PC-3 (cell line): ENCODE results near the gene SLAMF7. TPM values are rescaled to one million over a fixed set of nuclear protein-coding genes. Genes with fewer than 3 reads are reported as not detected.

ENCODE experiments used
- ATAC-seq: fragments of 200-7000 bp; cut with Tn5 transposase; 2 replicates; pipeline ENCODE4 v1.9.1; 2020; ENCODE audit warnings: mild to moderate bottlenecking, moderate library complexity
- BruUV-seq: library from RNA; stranded (reverse); fragments of 400-500 nt; replicated peaks from 2 replicates; lab custom pipeline; 2021; lab: Mats Ljungman, UMichigan
- CTCF ChIA-PET: fragments of 300-600 bp; sonication (Branson Sonifier 250); formaldehyde crosslinking; loops from one replicate; lab custom pipeline; 2022; ENCODE audit warnings: antibody characterized with exemption; lab: Charles Lee
- POLR2A ChIA-PET: fragments of 300-600 bp; sonication (Branson Sonifier 250); formaldehyde crosslinking; loops from one replicate; lab custom pipeline; 2022; ENCODE audit warnings: antibody characterized with exemption; ENCODE audit not compliant: unreplicated experiment; lab: Charles Lee
- DNase-seq: peaks from one replicate; pipeline ENCODE4 v3.0.0-alpha.2; 2015
- H2AFZ ChIP-seq: fragments of 300-600 bp; sonication (generic); 2 replicates; pipeline ENCODE4 v1.6.0; 2016; ENCODE audit warnings: antibody characterized with exemption, low read length
- H3F3A ChIP-seq: fragments of 300-600 bp; sonication (generic); one replicate; pipeline ENCODE4 v1.6.0; 2017; ENCODE audit warnings: antibody characterized with exemption, low read length, control low read depth, mild to moderate bottlenecking; ENCODE audit not compliant: unreplicated experiment
- H3K27ac ChIP-seq: fragments of 300-600 bp; sonication (generic); 2 replicates; pipeline ENCODE4 v1.5.1; 2016; ENCODE audit warnings: mild to moderate bottlenecking, low read length
- H3K27me3 ChIP-seq: fragments of 300-600 bp; sonication (generic); 2 replicates; pipeline ENCODE4 v1.6.1; 2016; ENCODE audit warnings: low read length, mixed read lengths
- H3K36me3 ChIP-seq: fragments of 300-600 bp; sonication (generic); 2 replicates; pipeline ENCODE4 v1.6.1; 2016; ENCODE audit warnings: low read depth, mixed run types, low read length, mixed read lengths
- H3K4me1 ChIP-seq: fragments of 300-600 bp; sonication (generic); 2 replicates; pipeline ENCODE4 v1.5.1; 2016; ENCODE audit warnings: low read length; ENCODE audit not compliant: insufficient read depth
- H3K4me2 ChIP-seq: fragments of 300-600 bp; sonication (generic); 2 replicates; pipeline ENCODE4 v1.6.0; 2016; ENCODE audit warnings: low read length
- H3K4me3 ChIP-seq: fragments of 300-600 bp; sonication (generic); 2 replicates; pipeline ENCODE4 v1.5.1; 2016; ENCODE audit warnings: mild to moderate bottlenecking, low read length, mixed read lengths
- H3K79me2 ChIP-seq: fragments of 300-600 bp; sonication (generic); 2 replicates; pipeline ENCODE4 v1.6.1; 2017; ENCODE audit warnings: low read length, mixed read lengths
- H3K9ac ChIP-seq: fragments of 300-600 bp; sonication (generic); 2 replicates; pipeline ENCODE4 v1.6.0; 2016; ENCODE audit warnings: mild to moderate bottlenecking, low read length
- H3K9me2 ChIP-seq: fragments of 300-600 bp; sonication (generic); replicated peaks from 2 replicates; pipeline ENCODE4 v1.6.1; 2016; ENCODE audit warnings: mixed run types, low read length, mixed read lengths
- H3K9me3 ChIP-seq: fragments of 300-600 bp; sonication (generic); 2 replicates; pipeline ENCODE4 v1.6.1; 2016; ENCODE audit warnings: low read length, mixed read lengths
- H4K20me1 ChIP-seq: fragments of 300-600 bp; sonication (generic); 2 replicates; pipeline ENCODE4 v1.6.1; 2016; ENCODE audit warnings: low read length, mixed read lengths
- EZH2 ChIP-seq: fragments of 300-600 bp; sonication (generic); IDR thresholded peaks from one replicate; pipeline ENCODE4 v1.6.1; 2017; ENCODE audit warnings: antibody characterized with exemption, mild to moderate bottlenecking, low read length; ENCODE audit not compliant: unreplicated experiment
- EZH2phosphoT487 ChIP-seq: fragments of 300-600 bp; sonication (generic); IDR thresholded peaks from 2 replicates; pipeline ENCODE4 v1.6.1; 2018; ENCODE audit warnings: mild to moderate bottlenecking, antibody characterized with exemption, low read length, borderline replicate concordance
- intact Hi-C: fragments of 100-400 bp; cut with micrococcal nuclease; formaldehyde crosslinking; loops from 2 replicates; pipeline ENCODE4 v1.9.0; 2023
- total RNA-seq: library from RNA; depleted of rRNA; stranded (reverse); fragments of >200 nt; gene quantifications from 2 replicates; pipeline ENCODE4 v1.2.3, GENCODE V29; 2014
- TF ChIP-seq, protein P1 (sequence below): fragments of 300-600 bp; sonication (generic); conservative IDR thresholded peaks from 2 replicates; pipeline ENCODE4 v1.5.1; 2017; ENCODE audit warnings: antibody characterized with exemption, low read depth, mild to moderate bottlenecking, low read length

Gene SLAMF7
- total RNA-seq, 1 experiment from 2014 or later, result 0.15 TPM

GRCh38 chr1:160779626-160780397 is 40.8 kb downstream of the SLAMF7 start:
- TF ChIP-seq, protein P1, sequence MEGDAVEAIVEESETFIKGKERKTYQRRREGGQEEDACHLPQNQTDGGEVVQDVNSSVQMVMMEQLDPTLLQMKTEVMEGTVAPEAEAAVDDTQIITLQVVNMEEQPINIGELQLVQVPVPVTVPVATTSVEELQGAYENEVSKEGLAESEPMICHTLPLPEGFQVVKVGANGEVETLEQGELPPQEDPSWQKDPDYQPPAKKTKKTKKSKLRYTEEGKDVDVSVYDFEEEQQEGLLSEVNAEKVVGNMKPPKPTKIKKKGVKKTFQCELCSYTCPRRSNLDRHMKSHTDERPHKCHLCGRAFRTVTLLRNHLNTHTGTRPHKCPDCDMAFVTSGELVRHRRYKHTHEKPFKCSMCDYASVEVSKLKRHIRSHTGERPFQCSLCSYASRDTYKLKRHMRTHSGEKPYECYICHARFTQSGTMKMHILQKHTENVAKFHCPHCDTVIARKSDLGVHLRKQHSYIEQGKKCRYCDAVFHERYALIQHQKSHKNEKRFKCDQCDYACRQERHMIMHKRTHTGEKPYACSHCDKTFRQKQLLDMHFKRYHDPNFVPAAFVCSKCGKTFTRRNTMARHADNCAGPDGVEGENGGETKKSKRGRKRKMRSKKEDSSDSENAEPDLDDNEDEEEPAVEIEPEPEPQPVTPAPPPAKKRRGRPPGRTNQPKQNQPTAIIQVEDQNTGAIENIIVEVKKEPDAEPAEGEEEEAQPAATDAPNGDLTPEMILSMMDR, result peak; percentile 79
- no peak for TF ChIP-seq EZH2phosphoT487
- no peak overlapping the region for H3K4me3 ChIP-seq
- no peaks in the 10 kb centered on the region for H3K9me2 ChIP-seq
- no peaks in the 10 kb centered on the region for H3F3A ChIP-seq
- ChIA-PET POLR2A (no interaction called here), CTCF (interaction anchor here (1.1 kb wide), 1 partner anchor 172 kb away, joined by 3 read pairs; no protein-coding TSS in a partner anchor)
- DNase-seq (peak; percentile 53), ATAC-seq (peak; percentile 57)
- H3K36me3 ChIP-seq, result no peaks in the 10 kb centered on the region
- no peak overlapping the region for H2AFZ ChIP-seq
- no TSS peak for BruUV-seq
- no peaks in the 10 kb centered on the region for H3K79me2 ChIP-seq
- no peaks in the 10 kb centered on the region for H3K9me3 ChIP-seq
- no peaks in the 10 kb centered on the region for H4K20me1 ChIP-seq
- H3K4me1 ChIP-seq, result peaks cover 24% of the 10 kb centered on the region
- no peak overlapping the region for H3K9ac ChIP-seq
- H3K4me2 ChIP-seq, result no peak overlapping the region
- no peak overlapping the region for H3K27ac ChIP-seq
- intact Hi-C loops, result loop anchor here (2.0 kb wide), 1 partner anchor 51 kb away; no protein-coding TSS in a partner anchor
- no peaks in the 10 kb centered on the region for H3K27me3 ChIP-seq

GRCh38 chr1:160780398-160780755 is 41.3 kb downstream of the SLAMF7 start:
- Histone ChIP-seq H3K4me2 (no peak overlapping the region), H3K36me3 (no peaks in the 10 kb centered on the region), H3K9ac (no peak overlapping the region), H3K4me3 (no peak overlapping the region), H3K9me3 (no peaks in the 10 kb centered on the region), H3K27ac (no peak overlapping the region), H3K9me2 (no peaks in the 10 kb centered on the region), H3K4me1 (peaks cover 19% of the 10 kb centered on the region), H2AFZ (no peak overlapping the region), H3K79me2 (no peaks in the 10 kb centered on the region), H3K27me3 (no peaks in the 10 kb centered on the region), H4K20me1 (no peaks in the 10 kb centered on the region), H3F3A (no peaks in the 10 kb centered on the region)
- BruUV-seq, result no TSS peak
- intact Hi-C loops, result loop anchor here (2.0 kb wide), 1 partner anchor 50 kb away; no protein-coding TSS in a partner anchor
- TF ChIP-seq EZH2 (no peak), EZH2phosphoT487 (no peak)
- TF ChIP-seq, protein P1, result no peak
- POLR2A ChIA-PET, result no interaction called here
- CTCF ChIA-PET, result interaction anchor here (1.1 kb wide), 1 partner anchor 172 kb away, joined by 3 read pairs; no protein-coding TSS in a partner anchor
- DNase-seq (no peak), ATAC-seq (no peak; the same call in 1 of the 2 replicates)

DNA sequence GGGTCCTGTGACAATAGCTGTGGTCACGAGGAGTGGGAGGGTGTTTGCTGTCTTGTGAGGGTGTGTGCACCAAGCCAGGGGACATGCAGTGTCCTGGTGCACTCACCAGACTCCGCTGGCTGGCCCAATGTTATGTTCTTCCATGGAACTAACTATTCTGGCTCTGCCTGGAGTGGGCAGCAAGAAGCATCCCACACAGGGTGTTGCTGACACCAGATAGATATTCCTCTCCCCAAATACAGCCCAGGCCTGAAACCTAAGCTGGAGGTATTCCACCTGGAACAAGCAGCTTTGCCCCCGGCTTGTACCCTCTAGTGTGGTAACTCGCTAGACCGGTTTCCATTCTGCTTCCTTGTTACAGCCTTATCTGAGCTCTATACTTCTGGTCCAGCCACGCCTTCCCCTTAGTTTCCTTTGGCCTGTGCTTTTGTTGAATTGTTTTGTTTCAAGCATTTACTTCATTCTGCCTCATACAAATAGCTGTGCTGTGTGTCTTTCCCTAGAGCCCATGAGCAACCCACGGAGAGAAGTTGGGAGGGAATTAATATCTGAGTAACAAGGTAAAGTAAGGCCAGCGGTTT is 42.2 kb downstream of the SLAMF7 start:
- TF ChIP-seq EZH2 (no peak), EZH2phosphoT487 (no peak)
- TF ChIP-seq, protein P1, result no peak
- ChIA-PET POLR2A (no interaction called here), CTCF (interaction anchor here (0.5 kb wide), 1 partner anchor 25 kb away, joined by 3 read pairs; no protein-coding TSS in a partner anchor)
- peak overlapping the region; percentile 51 for H3K27ac ChIP-seq
- ATAC-seq (peak; percentile 59; the same call in 1 of the 2 replicates), DNase-seq (peak; percentile 74)
- intact Hi-C loops, result loop anchor here (2.0 kb wide), 1 partner anchor 50 kb away; no protein-coding TSS in a partner anchor
- peak overlapping the region; percentile 78 for H3K4me2 ChIP-seq
- H2AFZ ChIP-seq, result peak overlapping the region; percentile 85
- no peaks in the 10 kb centered on the region for H3F3A ChIP-seq
- peaks cover 17% of the 10 kb centered on the region for H3K4me1 ChIP-seq
- BruUV-seq, result no TSS peak
- H3K9me2 ChIP-seq, result no peaks in the 10 kb centered on the region
- H3K9me3 ChIP-seq, result no peaks in the 10 kb centered on the region
- H4K20me1 ChIP-seq, result no peaks in the 10 kb centered on the region
- H3K27me3 ChIP-seq, result no peaks in the 10 kb centered on the region
- H3K36me3 ChIP-seq, result no peaks in the 10 kb centered on the region
- no peak overlapping the region for H3K9ac ChIP-seq
- peak overlapping the region; percentile 17; the same call in 1 of the 2 replicates for H3K4me3 ChIP-seq
- H3K79me2 ChIP-seq, result no peaks in the 10 kb centered on the region
